ENCODE results near the gene CFAP46. TPM values are rescaled to one million over a fixed set of nuclear protein-coding genes. Genes with fewer than 3 reads are reported as not detected.
A peak's percentile ranks its signal among the peaks of the same experiment; 100 is the strongest.
"Not testable (repeated sequence)": the region's sequence is repeated elsewhere in the genome, so short reads cannot be mapped to it uniquely, and the experiment has no call there.

Gene CFAP46
- total RNA-seq, 1 experiment from 2014 or later, result 0.21 TPM

- H3K27me3 ChIP-seq (replicated peaks), result peaks cover 33% of the 10 kb centered on the region
- no peak overlapping the region for H3K27ac ChIP-seq
- peak in 1 of 2 experiments; percentile 34 for DNase-seq (ENCODE audit: low read depth in 1 of 2, low spot score in 2 of 2)
- no peaks in the 10 kb centered on the region for H3K4me1 ChIP-seq (replicated peaks)
- no peaks in the 10 kb centered on the region for H3K36me3 ChIP-seq
- no peaks in the 10 kb centered on the region; the same call in 1 of the 2 replicates for H3K9me3 ChIP-seq (replicated peaks)
- H3K4me3 ChIP-seq, result no peak overlapping the region
These were observed 93.3 kb downstream of the CFAP46 start for GRCh38 chr10:132848951-132849545.

GRCh38 chr10:132848291-132848701 is 94.1 kb downstream of the CFAP46 start:
- H3K36me3 ChIP-seq, result no peaks in the 10 kb centered on the region
- H3K9me3 ChIP-seq (replicated peaks), result no peaks in the 10 kb centered on the region; the same call in 1 of the 2 replicates
- H3K27ac ChIP-seq, result no peak overlapping the region
- H3K27me3 ChIP-seq (replicated peaks), result peaks cover 32% of the 10 kb centered on the region
- DNase-seq (ENCODE audit: low read depth in 1 of 2, low spot score in 2 of 2), result peak in 1 of 2 experiments; percentile 37
- H3K4me3 ChIP-seq, result no peak overlapping the region
- H3K4me1 ChIP-seq (replicated peaks), result no peaks in the 10 kb centered on the region

GRCh38 chr10:132847856-132848255 is 94.5 kb downstream of the CFAP46 start:
- H3K36me3 ChIP-seq, result no peaks in the 10 kb centered on the region
- peaks cover 28% of the 10 kb centered on the region for H3K27me3 ChIP-seq (replicated peaks)
- H3K27ac ChIP-seq, result no peak overlapping the region
- H3K4me1 ChIP-seq (replicated peaks), result no peaks in the 10 kb centered on the region
- no peak overlapping the region for H3K4me3 ChIP-seq
- peak in 1 of 2 experiments; percentile 21 for DNase-seq (ENCODE audit: low read depth in 1 of 2, low spot score in 2 of 2)
- peaks cover 1% of the 10 kb centered on the region for H3K9me3 ChIP-seq (replicated peaks)

- no peak overlapping the region for H3K27ac ChIP-seq
These were observed 95.0 kb downstream of the CFAP46 start for GRCh38 chr10:132847416-132847777.

GRCh38 chr10:132846631-132847415 is 95.5 kb downstream of the CFAP46 start:
- Histone ChIP-seq H3K4me1 (replicated peaks) (no peaks in the 10 kb centered on the region), H3K36me3 (no peaks in the 10 kb centered on the region), H3K27ac (no peak overlapping the region), H3K4me3 (no peak overlapping the region), H3K27me3 (replicated peaks) (peaks cover 26% of the 10 kb centered on the region), H3K9me3 (replicated peaks) (peaks cover 12% of the 10 kb centered on the region)
- DNase-seq (ENCODE audit: low read depth in 1 of 2, low spot score in 2 of 2), result peak in 1 of 2 experiments; percentile 38

More at GRCh38 chr10:132847416-132847777, 95.0 kb downstream of the CFAP46 start:
- H3K36me3 ChIP-seq, result no peaks in the 10 kb centered on the region
- H3K4me1 ChIP-seq (replicated peaks), result no peaks in the 10 kb centered on the region
- peaks cover 6% of the 10 kb centered on the region for H3K9me3 ChIP-seq (replicated peaks)
- peaks cover 26% of the 10 kb centered on the region for H3K27me3 ChIP-seq (replicated peaks)
- H3K4me3 ChIP-seq, result no peak overlapping the region
- DNase-seq (ENCODE audit: low read depth in 1 of 2, low spot score in 2 of 2), result peak in 1 of 2 experiments; percentile 33

- H3K4me3 ChIP-seq, result no peak overlapping the region
- peaks cover 26% of the 10 kb centered on the region for H3K27me3 ChIP-seq (replicated peaks)
- H3K27ac ChIP-seq, result no peak overlapping the region
- H3K4me1 ChIP-seq (replicated peaks), result no peaks in the 10 kb centered on the region
- peak in 1 of 2 experiments; percentile 38 for DNase-seq (ENCODE audit: low read depth in 1 of 2, low spot score in 2 of 2)
- no peaks in the 10 kb centered on the region for H3K36me3 ChIP-seq
- peaks cover 13% of the 10 kb centered on the region for H3K9me3 ChIP-seq (replicated peaks)
These were observed 96.4 kb downstream of the CFAP46 start for GRCh38 chr10:132845780-132846595.

- no peak overlapping the region for H3K27ac ChIP-seq
- H3K36me3 ChIP-seq, result no peaks in the 10 kb centered on the region
- H3K4me3 ChIP-seq, result no peak overlapping the region
- peaks cover 13% of the 10 kb centered on the region for H3K9me3 ChIP-seq (replicated peaks)
- peak in 1 of 2 experiments; percentile 38 for DNase-seq (ENCODE audit: low read depth in 1 of 2, low spot score in 2 of 2)
- H3K27me3 ChIP-seq (replicated peaks), result peaks cover 32% of the 10 kb centered on the region
- no peaks in the 10 kb centered on the region for H3K4me1 ChIP-seq (replicated peaks)
These were observed 97.3 kb downstream of the CFAP46 start for GRCh38 chr10:132845041-132845551.

- H3K4me1 ChIP-seq (replicated peaks), result no peaks in the 10 kb centered on the region
- peak in 1 of 2 experiments; percentile 39 for DNase-seq (ENCODE audit: low read depth in 1 of 2, low spot score in 2 of 2)
- H3K9me3 ChIP-seq (replicated peaks), result peaks cover 13% of the 10 kb centered on the region
- peaks cover 34% of the 10 kb centered on the region for H3K27me3 ChIP-seq (replicated peaks)
- H3K4me3 ChIP-seq, result no peak overlapping the region
- no peaks in the 10 kb centered on the region for H3K36me3 ChIP-seq
- no peak overlapping the region for H3K27ac ChIP-seq
These were observed 98.1 kb downstream of the CFAP46 start for GRCh38 chr10:132844069-132844809.

GRCh38 chr10:132843276-132843675 is 99.1 kb downstream of the CFAP46 start:
- H3K4me3 ChIP-seq; H3K4me1 ChIP-seq (replicated peaks); H3K27ac ChIP-seq; H3K36me3 ChIP-seq: not testable (repeated sequence)
- Histone ChIP-seq H3K27me3 (replicated peaks) (peaks cover 25% of the 10 kb centered on the region), H3K9me3 (replicated peaks) (peaks cover 13% of the 10 kb centered on the region)
- DNase-seq (ENCODE audit: low read depth in 1 of 2, low spot score in 2 of 2), result peak in 1 of 2 experiments; percentile 35

- H3K27me3 ChIP-seq (replicated peaks), result peaks cover 17% of the 10 kb centered on the region; the same call in 1 of the 2 replicates
- DNase-seq (ENCODE audit: low read depth in 1 of 2, low spot score in 2 of 2), result no peak
- peaks cover 13% of the 10 kb centered on the region for H3K9me3 ChIP-seq (replicated peaks)
- no peaks in the 10 kb centered on the region for H3K4me1 ChIP-seq (replicated peaks)
- no peak overlapping the region for H3K27ac ChIP-seq
- no peaks in the 10 kb centered on the region for H3K36me3 ChIP-seq
- no peak overlapping the region for H3K4me3 ChIP-seq
These were observed 100.0 kb downstream of the CFAP46 start for GRCh38 chr10:132842397-132842796.

- no peak overlapping the region for H3K4me3 ChIP-seq
- H3K27ac ChIP-seq, result no peak overlapping the region
- DNase-seq (ENCODE audit: low read depth in 1 of 2, low spot score in 2 of 2), result no peak
- H3K27me3 ChIP-seq (replicated peaks), result peaks cover 10% of the 10 kb centered on the region; the same call in 1 of the 2 replicates
- H3K9me3 ChIP-seq (replicated peaks), result peaks cover 13% of the 10 kb centered on the region
- no peaks in the 10 kb centered on the region for H3K36me3 ChIP-seq
- H3K4me1 ChIP-seq (replicated peaks), result no peaks in the 10 kb centered on the region
These were observed 100.8 kb downstream of the CFAP46 start for GRCh38 chr10:132841615-132841975.

- DNase-seq (ENCODE audit: low read depth in 1 of 2, low spot score in 2 of 2), result peak in 1 of 2 experiments; percentile 33
- Histone ChIP-seq H3K9me3 (replicated peaks) (peaks cover 13% of the 10 kb centered on the region), H3K4me3 (no peak overlapping the region), H3K36me3 (no peaks in the 10 kb centered on the region), H3K4me1 (replicated peaks) (no peaks in the 10 kb centered on the region), H3K27me3 (replicated peaks) (peaks cover 10% of the 10 kb centered on the region; the same call in 1 of the 2 replicates), H3K27ac (no peak overlapping the region)
These were observed 101.4 kb downstream of the CFAP46 start for GRCh38 chr10:132840698-132841614.
